COLO668 (cell line): ENCODE data around the gene ANKRD11.
"Not testable (repeated sequence)": the region's sequence is repeated elsewhere in the genome, so short reads cannot be mapped to it uniquely, and the experiment has no call there.

Experiments used
- DNase-seq: peaks from one replicate; lab custom pipeline; 2025; ENCODE audit not compliant: unreplicated experiment; lab: John Stamatoyannopoulos, UW

Gene ANKRD11

GRCh38 chr16:89334050-89334449, 156.3 kb downstream of the ANKRD11 start:
- DNase-seq, result no peak

GRCh38 chr16:89333401-89334001, 156.9 kb downstream of the ANKRD11 start:
- not testable (repeated sequence) for DNase-seq

GRCh38 chr16:89332902-89333245, 157.5 kb downstream of the ANKRD11 start:
- no peak for DNase-seq

- DNase-seq, result no peak
Measured at GRCh38 chr16:89332243-89332901, 158.0 kb downstream of the ANKRD11 start.

GRCh38 chr16:89331371-89332109, 158.8 kb downstream of the ANKRD11 start:
- no peak for DNase-seq

- peak; percentile 69 for DNase-seq
Measured at GRCh38 chr16:89330177-89330856, 160.0 kb downstream of the ANKRD11 start.

GRCh38 chr16:89329830-89330176, 160.6 kb downstream of the ANKRD11 start:
- not testable (repeated sequence) for DNase-seq

GRCh38 chr16:89328412-89329400, 161.7 kb downstream of the ANKRD11 start:
- DNase-seq, result peak; percentile 24

- DNase-seq, result no peak
Measured at GRCh38 chr16:89326721-89327120, 163.6 kb downstream of the ANKRD11 start.

GRCh38 chr16:89325861-89326471, 164.4 kb downstream of the ANKRD11 start:
- peak; percentile 66 for DNase-seq

- DNase-seq, result no peak
Measured at GRCh38 chr16:89324056-89325010, 166.0 kb downstream of the ANKRD11 start.

GRCh38 chr16:89323120-89323960, 167.0 kb downstream of the ANKRD11 start:
- DNase-seq, result no peak

GRCh38 chr16:89322321-89323119, 167.8 kb downstream of the ANKRD11 start:
- DNase-seq, result peak; percentile 71

- peak; percentile 87 for DNase-seq
Measured at GRCh38 chr16:89320782-89321501, 169.4 kb downstream of the ANKRD11 start.

- DNase-seq, result peak; percentile 57
Measured at GRCh38 chr16:89319886-89320781, 170.2 kb downstream of the ANKRD11 start.

- no peak for DNase-seq
Measured at GRCh38 chr16:89319631-89319885, 170.8 kb downstream of the ANKRD11 start.
